ENCODE measurements around the gene CMTM1. TPM values are rescaled to one million over a fixed set of nuclear protein-coding genes. Genes with fewer than 3 reads are reported as not detected.

CMTM1 gene
- total and polyA plus RNA-seq, 2 experiments from 2014 or later = 1.4 to 1.9 TPM

DNA sequence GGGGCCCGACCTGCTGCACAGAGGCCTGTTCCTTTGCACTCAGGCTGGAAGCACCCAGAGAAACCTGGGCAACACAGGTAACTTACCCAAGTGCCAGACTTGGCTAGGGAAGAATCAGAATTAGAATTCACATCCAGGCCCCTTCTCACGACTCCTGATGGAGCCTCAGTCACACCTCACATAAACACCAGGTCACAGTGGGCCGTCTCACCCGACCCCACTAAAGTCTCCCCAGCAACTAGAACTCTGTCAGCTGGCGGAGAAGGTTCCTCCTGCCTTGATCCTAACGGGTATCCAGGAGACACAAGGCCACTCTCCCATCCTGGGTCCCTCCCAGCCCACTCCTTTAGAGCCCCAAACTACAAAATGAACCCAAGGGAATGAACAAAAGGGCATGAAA lies 22.7 kb upstream of the CMTM1 start:
- H3K4me3 ChIP-seq = no peak overlapping the region
- H3K79me2 ChIP-seq (replicated peaks; ENCODE audit: insufficient read depth) = no peaks in the 10 kb centered on the region
- H3K4me1 ChIP-seq (ENCODE audit: insufficient read depth) = peaks cover 16% of the 10 kb centered on the region
- no peaks in the 10 kb centered on the region for H3K9me3 Mint-ChIP-seq
- H3K4me2 ChIP-seq = no peak overlapping the region
- ATAC-seq (no peak), DNase-seq (ENCODE audit: low spot score) (no peak)
- no peaks in the 10 kb centered on the region for H3K36me3 ChIP-seq (ENCODE audit: insufficient read depth)
- H3K27me3 ChIP-seq (ENCODE audit: insufficient read depth) = no peaks in the 10 kb centered on the region
- H3F3A ChIP-seq (replicated peaks; ENCODE audit: low read depth) = 0 out of 2 replicates have a peak, but pooled peaks cover under 1% of the 10 kb centered on the region
- no peaks in the 10 kb centered on the region for H4K20me1 ChIP-seq (replicated peaks; ENCODE audit: insufficient read depth)
- peaks cover 4% of the 10 kb centered on the region for H3K27me3 Mint-ChIP-seq (ENCODE audit: insufficient read depth, low read depth, poor library complexity)
- H3K4me3 Mint-ChIP-seq = no peak overlapping the region
- H2AFZ ChIP-seq = no peak overlapping the region
- peaks cover 14% of the 10 kb centered on the region for H3K4me1 Mint-ChIP-seq
- H3K36me3 Mint-ChIP-seq (ENCODE audit: low read depth) = no peaks in the 10 kb centered on the region
- H3K9me2 ChIP-seq (ENCODE audit: insufficient read depth) = no peaks in the 10 kb centered on the region
- H3K27ac ChIP-seq (ENCODE audit: low read depth) = no peak overlapping the region
- no peak overlapping the region for H3K27ac Mint-ChIP-seq
- TF ChIP-seq, protein P1, sequence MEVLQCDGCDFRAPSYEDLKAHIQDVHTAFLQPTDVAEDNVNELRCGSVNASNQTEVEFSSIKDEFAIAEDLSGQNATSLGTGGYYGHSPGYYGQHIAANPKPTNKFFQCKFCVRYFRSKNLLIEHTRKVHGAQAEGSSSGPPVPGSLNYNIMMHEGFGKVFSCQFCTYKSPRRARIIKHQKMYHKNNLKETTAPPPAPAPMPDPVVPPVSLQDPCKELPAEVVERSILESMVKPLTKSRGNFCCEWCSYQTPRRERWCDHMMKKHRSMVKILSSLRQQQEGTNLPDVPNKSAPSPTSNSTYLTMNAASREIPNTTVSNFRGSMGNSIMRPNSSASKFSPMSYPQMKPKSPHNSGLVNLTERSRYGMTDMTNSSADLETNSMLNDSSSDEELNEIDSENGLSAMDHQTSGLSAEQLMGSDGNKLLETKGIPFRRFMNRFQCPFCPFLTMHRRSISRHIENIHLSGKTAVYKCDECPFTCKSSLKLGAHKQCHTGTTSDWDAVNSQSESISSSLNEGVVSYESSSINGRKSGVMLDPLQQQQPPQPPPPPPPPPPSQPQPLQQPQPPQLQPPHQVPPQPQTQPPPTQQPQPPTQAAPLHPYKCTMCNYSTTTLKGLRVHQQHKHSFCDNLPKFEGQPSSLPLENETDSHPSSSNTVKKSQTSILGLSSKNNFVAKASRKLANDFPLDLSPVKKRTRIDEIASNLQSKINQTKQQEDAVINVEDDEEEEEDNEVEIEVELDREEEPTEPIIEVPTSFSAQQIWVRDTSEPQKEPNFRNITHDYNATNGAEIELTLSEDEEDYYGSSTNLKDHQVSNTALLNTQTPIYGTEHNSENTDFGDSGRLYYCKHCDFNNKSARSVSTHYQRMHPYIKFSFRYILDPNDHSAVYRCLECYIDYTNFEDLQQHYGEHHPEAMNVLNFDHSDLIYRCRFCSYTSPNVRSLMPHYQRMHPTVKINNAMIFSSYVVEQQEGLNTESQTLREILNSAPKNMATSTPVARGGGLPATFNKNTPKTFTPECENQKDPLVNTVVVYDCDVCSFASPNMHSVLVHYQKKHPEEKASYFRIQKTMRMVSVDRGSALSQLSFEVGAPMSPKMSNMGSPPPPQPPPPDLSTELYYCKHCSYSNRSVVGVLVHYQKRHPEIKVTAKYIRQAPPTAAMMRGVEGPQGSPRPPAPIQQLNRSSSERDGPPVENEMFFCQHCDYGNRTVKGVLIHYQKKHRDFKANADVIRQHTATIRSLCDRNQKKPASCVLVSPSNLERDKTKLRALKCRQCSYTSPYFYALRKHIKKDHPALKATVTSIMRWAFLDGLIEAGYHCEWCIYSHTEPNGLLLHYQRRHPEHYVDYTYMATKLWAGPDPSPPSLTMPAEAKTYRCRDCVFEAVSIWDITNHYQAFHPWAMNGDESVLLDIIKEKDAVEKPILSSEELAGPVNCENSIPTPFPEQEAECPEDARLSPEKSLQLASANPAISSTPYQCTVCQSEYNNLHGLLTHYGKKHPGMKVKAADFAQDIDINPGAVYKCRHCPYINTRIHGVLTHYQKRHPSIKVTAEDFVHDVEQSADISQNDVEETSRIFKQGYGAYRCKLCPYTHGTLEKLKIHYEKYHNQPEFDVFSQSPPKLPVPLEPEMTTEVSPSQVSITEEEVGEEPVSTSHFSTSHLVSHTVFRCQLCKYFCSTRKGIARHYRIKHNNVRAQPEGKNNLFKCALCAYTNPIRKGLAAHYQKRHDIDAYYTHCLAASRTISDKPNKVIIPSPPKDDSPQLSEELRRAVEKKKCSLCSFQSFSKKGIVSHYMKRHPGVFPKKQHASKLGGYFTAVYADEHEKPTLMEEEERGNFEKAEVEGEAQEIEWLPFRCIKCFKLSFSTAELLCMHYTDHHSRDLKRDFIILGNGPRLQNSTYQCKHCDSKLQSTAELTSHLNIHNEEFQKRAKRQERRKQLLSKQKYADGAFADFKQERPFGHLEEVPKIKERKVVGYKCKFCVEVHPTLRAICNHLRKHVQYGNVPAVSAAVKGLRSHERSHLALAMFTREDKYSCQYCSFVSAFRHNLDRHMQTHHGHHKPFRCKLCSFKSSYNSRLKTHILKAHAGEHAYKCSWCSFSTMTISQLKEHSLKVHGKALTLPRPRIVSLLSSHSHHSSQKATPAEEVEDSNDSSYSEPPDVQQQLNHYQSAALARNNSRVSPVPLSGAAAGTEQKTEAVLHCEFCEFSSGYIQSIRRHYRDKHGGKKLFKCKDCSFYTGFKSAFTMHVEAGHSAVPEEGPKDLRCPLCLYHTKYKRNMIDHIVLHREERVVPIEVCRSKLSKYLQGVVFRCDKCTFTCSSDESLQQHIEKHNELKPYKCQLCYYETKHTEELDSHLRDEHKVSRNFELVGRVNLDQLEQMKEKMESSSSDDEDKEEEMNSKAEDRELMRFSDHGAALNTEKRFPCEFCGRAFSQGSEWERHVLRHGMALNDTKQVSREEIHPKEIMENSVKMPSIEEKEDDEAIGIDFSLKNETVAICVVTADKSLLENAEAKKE (CRISPR knock-in tag; IDR thresholded peaks at IDR 0.05) = no peak
- TF ChIP-seq POLR2AphosphoS5 (IDR thresholded peaks at IDR 0.05; ENCODE audit: low read depth) = no peak
- TF ChIP-seq, protein P2, sequence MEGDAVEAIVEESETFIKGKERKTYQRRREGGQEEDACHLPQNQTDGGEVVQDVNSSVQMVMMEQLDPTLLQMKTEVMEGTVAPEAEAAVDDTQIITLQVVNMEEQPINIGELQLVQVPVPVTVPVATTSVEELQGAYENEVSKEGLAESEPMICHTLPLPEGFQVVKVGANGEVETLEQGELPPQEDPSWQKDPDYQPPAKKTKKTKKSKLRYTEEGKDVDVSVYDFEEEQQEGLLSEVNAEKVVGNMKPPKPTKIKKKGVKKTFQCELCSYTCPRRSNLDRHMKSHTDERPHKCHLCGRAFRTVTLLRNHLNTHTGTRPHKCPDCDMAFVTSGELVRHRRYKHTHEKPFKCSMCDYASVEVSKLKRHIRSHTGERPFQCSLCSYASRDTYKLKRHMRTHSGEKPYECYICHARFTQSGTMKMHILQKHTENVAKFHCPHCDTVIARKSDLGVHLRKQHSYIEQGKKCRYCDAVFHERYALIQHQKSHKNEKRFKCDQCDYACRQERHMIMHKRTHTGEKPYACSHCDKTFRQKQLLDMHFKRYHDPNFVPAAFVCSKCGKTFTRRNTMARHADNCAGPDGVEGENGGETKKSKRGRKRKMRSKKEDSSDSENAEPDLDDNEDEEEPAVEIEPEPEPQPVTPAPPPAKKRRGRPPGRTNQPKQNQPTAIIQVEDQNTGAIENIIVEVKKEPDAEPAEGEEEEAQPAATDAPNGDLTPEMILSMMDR (conservative IDR thresholded peaks at IDR 0.05; ENCODE audit: low read depth in 2 of 2) = no peak
- TF ChIP-seq ZNF114 (CRISPR knock-in tag; IDR thresholded peaks at IDR 0.05) = no peak
- no peak for TF ChIP-seq ZNF331 (CRISPR knock-in tag; IDR thresholded peaks at IDR 0.05; ENCODE audit: low read depth)
- no peak for TF ChIP-seq STAT1 (IDR thresholded peaks at IDR 0.05; ENCODE audit: unreplicated experiment)
- TF ChIP-seq EZH2phosphoT487 (IDR thresholded peaks at IDR 0.05; ENCODE audit: unreplicated experiment) = no peak
- TF ChIP-seq, protein P3, sequence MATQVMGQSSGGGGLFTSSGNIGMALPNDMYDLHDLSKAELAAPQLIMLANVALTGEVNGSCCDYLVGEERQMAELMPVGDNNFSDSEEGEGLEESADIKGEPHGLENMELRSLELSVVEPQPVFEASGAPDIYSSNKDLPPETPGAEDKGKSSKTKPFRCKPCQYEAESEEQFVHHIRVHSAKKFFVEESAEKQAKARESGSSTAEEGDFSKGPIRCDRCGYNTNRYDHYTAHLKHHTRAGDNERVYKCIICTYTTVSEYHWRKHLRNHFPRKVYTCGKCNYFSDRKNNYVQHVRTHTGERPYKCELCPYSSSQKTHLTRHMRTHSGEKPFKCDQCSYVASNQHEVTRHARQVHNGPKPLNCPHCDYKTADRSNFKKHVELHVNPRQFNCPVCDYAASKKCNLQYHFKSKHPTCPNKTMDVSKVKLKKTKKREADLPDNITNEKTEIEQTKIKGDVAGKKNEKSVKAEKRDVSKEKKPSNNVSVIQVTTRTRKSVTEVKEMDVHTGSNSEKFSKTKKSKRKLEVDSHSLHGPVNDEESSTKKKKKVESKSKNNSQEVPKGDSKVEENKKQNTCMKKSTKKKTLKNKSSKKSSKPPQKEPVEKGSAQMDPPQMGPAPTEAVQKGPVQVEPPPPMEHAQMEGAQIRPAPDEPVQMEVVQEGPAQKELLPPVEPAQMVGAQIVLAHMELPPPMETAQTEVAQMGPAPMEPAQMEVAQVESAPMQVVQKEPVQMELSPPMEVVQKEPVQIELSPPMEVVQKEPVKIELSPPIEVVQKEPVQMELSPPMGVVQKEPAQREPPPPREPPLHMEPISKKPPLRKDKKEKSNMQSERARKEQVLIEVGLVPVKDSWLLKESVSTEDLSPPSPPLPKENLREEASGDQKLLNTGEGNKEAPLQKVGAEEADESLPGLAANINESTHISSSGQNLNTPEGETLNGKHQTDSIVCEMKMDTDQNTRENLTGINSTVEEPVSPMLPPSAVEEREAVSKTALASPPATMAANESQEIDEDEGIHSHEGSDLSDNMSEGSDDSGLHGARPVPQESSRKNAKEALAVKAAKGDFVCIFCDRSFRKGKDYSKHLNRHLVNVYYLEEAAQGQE (IDR thresholded peaks at IDR 0.05; ENCODE audit: unreplicated experiment) = no peak
- no peak for TF ChIP-seq JUNB (IDR thresholded peaks at IDR 0.05; ENCODE audit: unreplicated experiment)
- TF ChIP-seq, protein P4, sequence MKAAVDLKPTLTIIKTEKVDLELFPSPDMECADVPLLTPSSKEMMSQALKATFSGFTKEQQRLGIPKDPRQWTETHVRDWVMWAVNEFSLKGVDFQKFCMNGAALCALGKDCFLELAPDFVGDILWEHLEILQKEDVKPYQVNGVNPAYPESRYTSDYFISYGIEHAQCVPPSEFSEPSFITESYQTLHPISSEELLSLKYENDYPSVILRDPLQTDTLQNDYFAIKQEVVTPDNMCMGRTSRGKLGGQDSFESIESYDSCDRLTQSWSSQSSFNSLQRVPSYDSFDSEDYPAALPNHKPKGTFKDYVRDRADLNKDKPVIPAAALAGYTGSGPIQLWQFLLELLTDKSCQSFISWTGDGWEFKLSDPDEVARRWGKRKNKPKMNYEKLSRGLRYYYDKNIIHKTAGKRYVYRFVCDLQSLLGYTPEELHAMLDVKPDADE (IDR thresholded peaks at IDR 0.05) = no peak
- no peak for TF ChIP-seq NANOG (IDR thresholded peaks at IDR 0.05; ENCODE audit: borderline replicate concordance)
